Glomerular endothelial cell (primary cell): ENCODE data around the gene TMEM231. TPM values are rescaled to one million over a fixed set of nuclear protein-coding genes. Genes with fewer than 3 reads are reported as not detected.

Source experiments
- DNase-seq: peaks from one replicate; pipeline ENCODE4 v3.0.0-alpha.2; 2011; ENCODE audit warnings: low read depth, low spot score; ENCODE audit errors: extremely low read depth
- total RNA-seq: library from RNA; depleted of rRNA; stranded (reverse); fragments of >200 nt; gene quantifications from 2 replicates; pipeline ENCODE4 v1.2.3, GENCODE V29; 2015

TMEM231 gene
- total RNA-seq, 1 donor from 2014 or later, result 14.3 TPM

DNA sequence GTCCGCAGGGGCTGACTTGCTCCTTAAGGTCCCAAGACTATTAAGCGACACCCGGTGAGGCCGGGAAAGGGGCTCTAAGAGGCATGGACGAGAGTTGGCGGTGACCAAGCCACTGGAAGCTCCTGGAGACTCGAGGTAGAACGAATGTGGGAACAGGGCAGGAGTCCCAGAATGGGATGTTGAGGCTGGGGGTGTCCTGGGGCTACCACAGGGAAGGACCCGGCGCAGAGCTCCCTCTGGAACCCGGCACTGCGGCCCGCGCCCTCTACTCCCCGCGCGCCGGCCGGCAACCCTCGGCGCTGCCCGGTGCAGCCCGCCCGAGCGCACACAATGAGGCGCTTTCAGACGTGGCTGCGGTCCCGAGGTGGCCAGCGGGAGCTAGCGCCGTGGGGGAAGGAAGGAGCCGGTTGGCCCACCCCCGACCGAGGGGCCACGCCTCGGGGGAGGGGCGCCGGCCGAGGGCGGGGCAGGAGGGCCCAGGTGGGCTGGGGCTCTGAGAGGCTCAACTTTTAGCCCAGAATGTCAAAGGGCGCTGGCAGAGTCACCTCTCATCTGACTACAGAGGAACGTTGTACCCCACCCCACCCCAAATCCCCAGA lies 60.9 kb downstream of the TMEM231 start, which contains the start of gene CHST6:
CHST6 (minus strand) TSS at position 366 of the 599 bp plus-strand sequence. CDS start 15,613 bp downstream, outside the sequence.
- DNase-seq, result no peak

DNA sequence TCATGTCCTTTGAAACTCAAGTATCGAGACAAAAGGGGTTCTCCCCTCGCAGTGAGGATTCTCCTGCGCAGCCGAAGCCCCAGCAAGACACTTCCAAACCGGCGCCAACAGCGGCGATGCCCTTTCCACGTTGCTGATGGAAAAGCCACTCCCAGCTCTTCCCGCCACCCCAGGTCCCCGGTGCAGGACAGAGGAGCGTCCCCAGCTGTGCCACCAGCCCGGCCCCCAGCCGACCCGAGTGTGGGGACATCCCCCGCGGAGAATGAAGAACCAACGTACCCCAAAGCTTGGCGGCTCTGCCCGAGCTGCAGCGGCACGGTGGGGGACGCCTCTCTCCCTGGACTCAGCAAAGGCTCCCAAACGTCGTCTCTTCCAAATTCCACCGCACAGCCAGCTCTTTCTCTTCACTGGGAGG lies 61.4 kb downstream of the TMEM231 start:
- no peak for DNase-seq

DNA sequence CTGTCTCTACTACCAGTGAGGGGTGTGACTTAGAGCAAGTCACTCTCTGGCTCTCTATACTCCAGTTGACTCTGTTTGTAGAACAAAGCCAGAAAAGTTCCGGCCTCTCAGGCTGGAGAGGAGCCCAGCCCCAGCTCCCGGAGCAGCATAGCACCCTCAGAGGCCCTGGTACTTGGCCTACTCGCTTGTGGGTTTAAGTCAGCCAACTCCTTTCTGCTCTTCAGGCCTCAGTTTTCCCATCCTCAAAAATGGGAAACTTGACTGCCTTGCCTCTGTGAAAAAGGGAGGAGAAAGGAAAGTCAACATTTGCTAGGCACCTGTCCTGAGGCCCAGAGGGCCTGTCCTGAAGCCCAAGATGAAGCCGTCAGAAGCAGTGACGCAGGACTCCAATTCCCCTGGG lies 61.9 kb downstream of the TMEM231 start:
- DNase-seq, result no peak

DNA sequence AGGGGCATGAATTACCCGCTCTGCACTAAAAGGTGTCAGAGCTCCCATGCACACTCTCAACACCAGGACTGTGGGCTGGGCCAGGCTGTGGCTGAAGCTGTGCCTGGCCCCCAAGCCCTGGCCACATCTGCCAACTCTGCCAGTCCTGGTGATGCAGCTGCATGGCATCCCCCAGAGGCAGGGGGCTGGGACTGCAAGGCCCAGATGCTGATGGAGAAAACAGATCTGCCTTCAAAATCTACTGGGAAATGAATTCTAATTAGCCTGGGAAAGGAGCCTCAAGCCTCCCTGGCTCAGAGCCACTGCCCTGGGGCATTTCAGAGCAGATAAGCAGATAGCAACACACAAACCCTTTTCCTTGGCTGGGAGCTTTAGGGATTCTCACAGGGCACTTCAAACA lies 64.2 kb downstream of the TMEM231 start:
- DNase-seq, result no peak

DNA sequence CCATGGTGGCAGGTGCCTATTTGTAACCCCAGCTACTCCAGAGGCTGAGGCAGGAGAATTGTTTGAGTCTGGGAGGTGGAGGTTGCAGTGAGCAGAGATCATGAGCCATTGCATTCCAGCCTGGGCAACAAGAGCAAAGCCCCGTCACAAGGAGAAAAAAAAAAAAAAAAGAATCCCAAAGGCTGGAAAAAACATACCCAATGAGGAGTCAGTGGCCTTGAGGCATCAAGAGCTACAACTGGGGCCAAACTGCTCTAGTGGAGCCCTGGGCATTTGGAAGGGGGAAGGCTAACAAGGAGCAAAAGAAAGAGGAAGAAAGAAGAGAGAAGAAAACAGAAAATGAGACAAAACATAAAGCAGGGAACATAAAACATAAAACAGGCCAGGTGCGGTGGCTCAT lies 67.7 kb downstream of the TMEM231 start:
- no peak for DNase-seq

Other genes with a start within 250 kb of the TMEM231 start
- 69.7 and 74.8 TPM in 2 replicates for gene CFDP1, start 122.7 kb downstream of the TMEM231 start, total RNA-seq
- gene TMEM170A, start 91.6 kb downstream of the TMEM231 start, total RNA-seq, result 10.1 and 22.6 TPM in 2 replicates
- 0.34 and 1.5 TPM in 2 replicates for gene CHST6, start 60.8 kb downstream of the TMEM231 start, total RNA-seq
- gene CHST5, start 20.1 kb downstream of the TMEM231 start, total RNA-seq, result 0.12 TPM in 1 of 2 replicates, not detected in the other
- 57.9 and 118 TPM in 2 replicates for gene GABARAPL2, start 10.1 kb upstream of the TMEM231 start, total RNA-seq
- gene ADAT1, start 67.0 kb upstream of the TMEM231 start, total RNA-seq, result 42.5 and 120 TPM in 2 replicates
- gene KARS1, start 91.4 kb upstream of the TMEM231 start, total RNA-seq, result 157 and 159 TPM in 2 replicates
- 46.3 and 69.3 TPM in 2 replicates for gene TERF2IP, start 91.5 kb upstream of the TMEM231 start, total RNA-seq
- gene CPHXL2, start 120.8 kb upstream of the TMEM231 start, total RNA-seq, result not detected in 2 replicates
- gene DUXB, start 145.2 kb upstream of the TMEM231 start, total RNA-seq, result not detected in 2 replicates
- gene CPHXL, start 170.2 kb upstream of the TMEM231 start, total RNA-seq, result not detected in 2 replicates